ENCODE measurements around the gene MBP.

Gene MBP

DNA sequence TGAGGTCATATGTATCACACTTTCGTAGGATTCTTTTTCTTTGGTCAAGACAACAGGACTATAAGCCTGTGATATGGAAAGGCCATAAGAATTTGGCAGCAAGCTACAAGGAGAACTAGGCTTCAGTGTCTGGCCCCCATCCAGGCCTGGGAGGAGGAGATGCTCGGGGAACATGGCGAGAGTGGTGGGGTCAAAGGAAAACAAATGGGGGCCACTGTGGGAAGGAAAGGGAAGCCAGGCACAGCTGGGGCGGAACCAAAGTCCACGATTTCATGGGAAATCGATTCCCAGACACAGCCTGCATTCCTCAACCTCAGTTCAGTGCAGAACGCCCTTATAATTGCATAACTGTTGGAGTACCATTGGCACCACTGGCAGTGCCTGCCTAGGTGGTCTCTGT, 58.2 kb downstream of the MBP start:
- intact Hi-C loops (cut with DNase I; ENCODE audit: low total_unique reads): no loop called here
- DNase-seq: no peak
- Histone ChIP-seq H3K36me3 (no peaks in the 10 kb centered on the region), H3K27me3 (no peaks in the 10 kb centered on the region), H3K27ac (no peak overlapping the region), H3K4me1 (peaks cover 0 to 20% (median 14%) of the 10 kb centered on the region in 4 donors), H3K4me3 (no peak overlapping the region), H3K9me3 (no peaks in the 10 kb centered on the region)
- TF ChIP-seq, protein P1, sequence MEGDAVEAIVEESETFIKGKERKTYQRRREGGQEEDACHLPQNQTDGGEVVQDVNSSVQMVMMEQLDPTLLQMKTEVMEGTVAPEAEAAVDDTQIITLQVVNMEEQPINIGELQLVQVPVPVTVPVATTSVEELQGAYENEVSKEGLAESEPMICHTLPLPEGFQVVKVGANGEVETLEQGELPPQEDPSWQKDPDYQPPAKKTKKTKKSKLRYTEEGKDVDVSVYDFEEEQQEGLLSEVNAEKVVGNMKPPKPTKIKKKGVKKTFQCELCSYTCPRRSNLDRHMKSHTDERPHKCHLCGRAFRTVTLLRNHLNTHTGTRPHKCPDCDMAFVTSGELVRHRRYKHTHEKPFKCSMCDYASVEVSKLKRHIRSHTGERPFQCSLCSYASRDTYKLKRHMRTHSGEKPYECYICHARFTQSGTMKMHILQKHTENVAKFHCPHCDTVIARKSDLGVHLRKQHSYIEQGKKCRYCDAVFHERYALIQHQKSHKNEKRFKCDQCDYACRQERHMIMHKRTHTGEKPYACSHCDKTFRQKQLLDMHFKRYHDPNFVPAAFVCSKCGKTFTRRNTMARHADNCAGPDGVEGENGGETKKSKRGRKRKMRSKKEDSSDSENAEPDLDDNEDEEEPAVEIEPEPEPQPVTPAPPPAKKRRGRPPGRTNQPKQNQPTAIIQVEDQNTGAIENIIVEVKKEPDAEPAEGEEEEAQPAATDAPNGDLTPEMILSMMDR (IDR thresholded peaks at IDR 0.05): no peak

DNA sequence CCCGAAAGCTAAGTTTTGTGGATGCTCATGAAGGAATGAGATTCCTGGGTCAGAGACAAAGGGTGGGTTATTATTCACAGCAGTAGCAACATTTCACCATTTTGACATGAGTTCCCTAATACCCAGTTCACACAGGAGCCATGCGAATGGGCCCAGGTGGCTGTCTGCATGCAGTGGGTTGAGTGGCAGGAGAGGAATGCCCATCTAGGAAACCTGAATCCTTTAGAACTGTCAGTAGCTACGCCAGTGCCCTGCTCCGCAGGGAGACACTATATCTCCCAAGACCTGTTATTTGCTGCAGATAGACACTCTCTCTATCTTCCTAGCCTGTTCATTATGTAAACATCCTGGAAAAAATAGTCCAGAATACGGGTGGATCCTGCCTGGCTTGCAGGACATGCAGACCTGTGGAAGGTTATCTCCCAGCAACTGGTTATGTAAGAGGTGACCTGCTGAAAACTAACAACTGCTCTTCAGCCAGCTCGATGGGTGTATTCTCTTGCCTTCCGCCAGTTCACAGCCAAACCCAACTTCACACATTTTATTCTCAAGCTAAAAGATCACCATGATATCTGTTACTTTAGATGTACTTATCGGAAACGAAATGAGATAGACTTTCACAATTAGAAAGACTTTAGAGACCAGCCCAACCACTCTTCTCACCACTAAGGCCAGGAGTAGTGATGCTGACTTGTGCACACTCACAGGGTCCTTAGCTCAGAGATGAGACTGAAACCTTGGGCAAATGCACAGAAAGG, 59.1 kb downstream of the MBP start:
- intact Hi-C loops (cut with DNase I; ENCODE audit: low total_unique reads): no loop called here
- peak overlapping the region in 1 of 2 donors; percentile 50 for H3K27ac ChIP-seq
- no peaks in the 10 kb centered on the region for H3K9me3 ChIP-seq
- H3K27me3 ChIP-seq: no peaks in the 10 kb centered on the region
- TF ChIP-seq, protein P1 (IDR thresholded peaks at IDR 0.05): no peak
- H3K4me3 ChIP-seq: no peak overlapping the region
- no peaks in the 10 kb centered on the region for H3K36me3 ChIP-seq
- H3K4me1 ChIP-seq: peaks cover 0 to 20% (median 14%) of the 10 kb centered on the region in 4 donors
- no peak for DNase-seq

DNA sequence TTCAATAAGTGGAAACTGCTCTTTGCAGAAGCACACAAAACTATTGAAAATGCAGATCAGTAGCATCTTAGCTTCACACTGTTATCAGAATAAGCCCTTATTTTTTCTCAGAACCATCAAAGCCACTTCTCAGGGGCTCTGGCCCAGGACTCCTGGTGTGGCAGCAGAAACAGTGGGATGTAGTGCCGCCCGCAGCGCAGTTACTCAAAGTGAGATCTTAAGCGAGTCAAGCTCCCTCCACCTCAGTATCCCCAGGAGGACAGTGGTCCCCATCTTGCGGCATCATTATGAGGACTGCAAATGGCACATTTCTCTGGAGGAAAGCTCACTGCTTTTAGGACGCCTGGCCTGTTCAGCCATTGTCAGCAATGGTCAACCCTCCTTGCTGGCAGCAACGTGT, 60.0 kb downstream of the MBP start:
- Histone ChIP-seq H3K9me3 (no peaks in the 10 kb centered on the region), H3K4me1 (peaks cover 0 to 28% (median 23%) of the 10 kb centered on the region in 4 donors), H3K36me3 (no peaks in the 10 kb centered on the region), H3K27me3 (no peaks in the 10 kb centered on the region), H3K4me3 (no peak overlapping the region), H3K27ac (peak overlapping the region; percentile 42 to 50)
- intact Hi-C loops (cut with DNase I; ENCODE audit: low total_unique reads): no loop called here
- TF ChIP-seq, protein P1 (IDR thresholded peaks at IDR 0.05): no peak
- no peak for DNase-seq

DNA sequence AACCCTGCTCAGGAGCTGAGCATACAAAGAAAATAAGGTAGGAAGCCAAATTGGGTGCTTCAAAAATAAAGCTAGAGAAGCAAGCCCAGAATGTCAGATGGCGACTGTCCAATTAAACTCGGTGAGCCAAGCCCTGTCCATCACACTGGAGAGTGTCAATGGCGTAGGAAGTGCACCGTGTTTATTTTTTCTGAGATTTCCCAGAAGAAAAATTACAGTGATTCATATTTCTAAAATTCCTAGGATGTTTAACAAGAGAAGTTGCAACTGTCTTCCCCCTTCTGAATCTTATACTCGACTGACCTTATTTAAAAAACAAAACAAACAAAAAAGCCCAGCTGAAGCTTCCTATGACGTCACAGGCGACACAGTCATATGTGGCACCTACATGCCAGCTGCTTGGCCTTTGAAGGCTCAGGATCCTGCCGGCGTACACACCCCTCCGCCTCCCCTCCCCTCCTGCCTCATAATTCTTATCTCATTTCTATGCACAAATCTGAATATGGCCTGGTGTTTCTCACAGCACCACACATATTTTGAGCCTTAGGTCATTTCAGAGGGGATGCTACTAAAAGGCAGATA, 60.8 kb downstream of the MBP start:
- no peaks in the 10 kb centered on the region for H3K9me3 ChIP-seq
- no peaks in the 10 kb centered on the region for H3K36me3 ChIP-seq
- intact Hi-C loops (cut with DNase I; ENCODE audit: low total_unique reads): no loop called here
- no peak for DNase-seq
- peak overlapping the region; percentile 42 to 50 for H3K27ac ChIP-seq
- H3K4me1 ChIP-seq: peaks cover 0 to 34% (median 30%) of the 10 kb centered on the region in 4 donors
- no peaks in the 10 kb centered on the region for H3K27me3 ChIP-seq
- H3K4me3 ChIP-seq: no peak overlapping the region
- TF ChIP-seq, protein P1 (IDR thresholded peaks at IDR 0.05): no peak

DNA sequence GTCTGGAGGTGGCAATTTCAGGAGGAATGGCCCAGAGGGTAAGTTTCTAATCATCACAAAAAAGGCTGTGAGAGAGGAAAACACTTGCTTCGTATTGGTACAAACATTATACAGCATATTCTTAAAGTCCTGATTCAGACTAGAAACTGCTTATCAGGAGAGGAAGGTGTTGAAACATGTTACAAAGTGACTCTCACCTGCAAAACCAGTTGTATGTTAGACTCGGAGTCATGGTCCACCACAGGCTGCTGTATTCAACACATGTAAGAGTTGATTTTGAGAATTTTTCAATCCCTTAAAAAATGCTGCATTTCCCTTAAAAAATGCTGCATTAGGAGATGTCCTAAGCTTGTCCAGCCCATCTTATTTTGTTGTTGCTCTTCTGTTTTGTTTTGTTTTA, 61.5 kb downstream of the MBP start:
- H3K9me3 ChIP-seq: no peaks in the 10 kb centered on the region
- no peak overlapping the region for H3K4me3 ChIP-seq
- intact Hi-C loops (cut with DNase I; ENCODE audit: low total_unique reads): no loop called here
- H3K36me3 ChIP-seq: no peaks in the 10 kb centered on the region
- peaks cover 0 to 39% (median 35%) of the 10 kb centered on the region in 4 donors for H3K4me1 ChIP-seq
- no peaks in the 10 kb centered on the region for H3K27me3 ChIP-seq
- DNase-seq: no peak
- TF ChIP-seq, protein P1 (IDR thresholded peaks at IDR 0.05): no peak
- peak overlapping the region; percentile 42 to 50 for H3K27ac ChIP-seq
